Nephron (organoid): ENCODE results near the gene KASH5.

ENCODE experiments used
- H3K27ac Mint-ChIP-seq, 3 experiments: 2 replicates each; pipeline ENCODE4 v1.8.0; 2020; ENCODE audit warnings: mixed read lengths in 3 of 3, mild to moderate bottlenecking in 2 of 3, moderate library complexity in 1 of 3
- H3K27me3 Mint-ChIP-seq: 2 replicates; pipeline ENCODE4 v1.8.0; 2021; ENCODE audit warnings: low read depth, mild to moderate bottlenecking, moderate library complexity, mixed read lengths
- H3K36me3 Mint-ChIP-seq: 2 replicates; pipeline ENCODE4 v1.8.0; 2020; ENCODE audit warnings: low read depth, mixed read lengths
- H3K4me1 Mint-ChIP-seq: 2 replicates; pipeline ENCODE4 v1.8.0; 2020; ENCODE audit warnings: mixed read lengths
- H3K4me3 Mint-ChIP-seq, 3 experiments: 2 replicates each; pipeline ENCODE4 v1.8.0; 2020; ENCODE audit warnings: mild to moderate bottlenecking in 3 of 3, mixed read lengths in 3 of 3, moderate library complexity in 2 of 3
- H3K9me3 Mint-ChIP-seq: 2 replicates; pipeline ENCODE4 v1.8.0; 2020; ENCODE audit warnings: mixed read lengths
- TF ChIP-seq, protein P1 (sequence below), 3 experiments: fragments of 200-600 bp; sonication (generic); IDR thresholded peaks; one replicate each; pipeline ENCODE4 v1.5.0; 2021; ENCODE audit warnings: antibody characterized with exemption in 3 of 3; ENCODE audit not compliant: unreplicated experiment in 3 of 3

Gene KASH5

DNA sequence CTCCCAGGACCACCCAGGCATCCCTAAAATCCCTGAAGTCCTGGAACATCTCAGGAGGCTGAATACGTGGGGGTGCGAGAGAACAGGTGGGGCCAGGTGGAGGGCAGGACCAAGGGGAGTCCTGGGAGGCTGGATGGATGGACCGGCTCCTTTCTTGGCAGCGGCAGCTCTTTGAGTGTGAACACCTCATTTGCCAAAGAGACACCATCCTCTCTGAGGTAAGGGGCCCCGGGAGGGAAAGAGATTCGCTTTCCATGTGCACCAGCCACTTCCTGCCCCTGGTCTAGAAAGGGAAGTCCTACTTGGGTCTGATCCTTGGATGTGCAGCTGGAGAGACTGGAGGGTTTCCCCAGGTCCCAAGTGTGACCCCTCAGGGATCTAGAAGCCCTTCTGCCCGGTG lies 19.0 kb downstream of the KASH5 start:
- Mint-ChIP-seq H3K36me3 (no peaks in the 10 kb centered on the region), H3K4me1 (peaks cover 33% of the 10 kb centered on the region), H3K27ac (no peak overlapping the region), H3K4me3 (no peak overlapping the region), H3K27me3 (peaks cover 19% of the 10 kb centered on the region), H3K9me3 (no peaks in the 10 kb centered on the region)
- TF ChIP-seq, protein P1, sequence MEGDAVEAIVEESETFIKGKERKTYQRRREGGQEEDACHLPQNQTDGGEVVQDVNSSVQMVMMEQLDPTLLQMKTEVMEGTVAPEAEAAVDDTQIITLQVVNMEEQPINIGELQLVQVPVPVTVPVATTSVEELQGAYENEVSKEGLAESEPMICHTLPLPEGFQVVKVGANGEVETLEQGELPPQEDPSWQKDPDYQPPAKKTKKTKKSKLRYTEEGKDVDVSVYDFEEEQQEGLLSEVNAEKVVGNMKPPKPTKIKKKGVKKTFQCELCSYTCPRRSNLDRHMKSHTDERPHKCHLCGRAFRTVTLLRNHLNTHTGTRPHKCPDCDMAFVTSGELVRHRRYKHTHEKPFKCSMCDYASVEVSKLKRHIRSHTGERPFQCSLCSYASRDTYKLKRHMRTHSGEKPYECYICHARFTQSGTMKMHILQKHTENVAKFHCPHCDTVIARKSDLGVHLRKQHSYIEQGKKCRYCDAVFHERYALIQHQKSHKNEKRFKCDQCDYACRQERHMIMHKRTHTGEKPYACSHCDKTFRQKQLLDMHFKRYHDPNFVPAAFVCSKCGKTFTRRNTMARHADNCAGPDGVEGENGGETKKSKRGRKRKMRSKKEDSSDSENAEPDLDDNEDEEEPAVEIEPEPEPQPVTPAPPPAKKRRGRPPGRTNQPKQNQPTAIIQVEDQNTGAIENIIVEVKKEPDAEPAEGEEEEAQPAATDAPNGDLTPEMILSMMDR (IDR thresholded peaks at IDR 0.05; ENCODE audit: unreplicated experiment in 3 of 3): no peak

DNA sequence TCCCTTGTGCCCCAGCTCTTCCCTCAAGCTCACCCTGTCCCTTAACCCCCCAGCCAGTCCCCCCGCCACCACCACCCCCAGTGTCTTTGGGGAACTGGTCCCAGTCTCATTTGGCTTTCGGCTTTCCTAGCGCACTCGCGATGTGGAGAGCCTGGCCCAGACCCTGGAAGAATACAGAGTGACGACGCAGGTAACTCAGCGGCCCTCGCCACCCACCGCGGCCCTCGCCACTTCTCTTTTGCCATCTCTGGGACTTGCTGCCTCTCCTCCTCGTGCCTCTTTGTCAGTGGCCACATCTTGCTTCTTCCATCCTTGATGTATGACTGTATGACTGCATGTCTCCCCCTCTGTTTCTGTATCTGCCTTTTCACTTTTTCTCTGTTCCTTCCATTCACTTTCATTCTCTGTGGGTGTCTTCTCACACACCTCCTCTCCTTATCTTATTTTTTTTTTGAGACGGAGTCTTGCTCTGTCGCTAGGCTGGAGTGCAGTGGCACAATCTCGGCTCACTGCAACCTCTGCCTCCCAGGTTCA lies 19.5 kb downstream of the KASH5 start:
- Mint-ChIP-seq H3K27ac (peak overlapping the region; percentile 7 to 80 (median 68)), H3K27me3 (peaks cover 20% of the 10 kb centered on the region), H3K4me3 (no peak overlapping the region), H3K9me3 (no peaks in the 10 kb centered on the region), H3K36me3 (no peaks in the 10 kb centered on the region), H3K4me1 (peaks cover 36% of the 10 kb centered on the region)
- TF ChIP-seq, protein P1 (IDR thresholded peaks at IDR 0.05; ENCODE audit: unreplicated experiment in 3 of 3): no peak

DNA sequence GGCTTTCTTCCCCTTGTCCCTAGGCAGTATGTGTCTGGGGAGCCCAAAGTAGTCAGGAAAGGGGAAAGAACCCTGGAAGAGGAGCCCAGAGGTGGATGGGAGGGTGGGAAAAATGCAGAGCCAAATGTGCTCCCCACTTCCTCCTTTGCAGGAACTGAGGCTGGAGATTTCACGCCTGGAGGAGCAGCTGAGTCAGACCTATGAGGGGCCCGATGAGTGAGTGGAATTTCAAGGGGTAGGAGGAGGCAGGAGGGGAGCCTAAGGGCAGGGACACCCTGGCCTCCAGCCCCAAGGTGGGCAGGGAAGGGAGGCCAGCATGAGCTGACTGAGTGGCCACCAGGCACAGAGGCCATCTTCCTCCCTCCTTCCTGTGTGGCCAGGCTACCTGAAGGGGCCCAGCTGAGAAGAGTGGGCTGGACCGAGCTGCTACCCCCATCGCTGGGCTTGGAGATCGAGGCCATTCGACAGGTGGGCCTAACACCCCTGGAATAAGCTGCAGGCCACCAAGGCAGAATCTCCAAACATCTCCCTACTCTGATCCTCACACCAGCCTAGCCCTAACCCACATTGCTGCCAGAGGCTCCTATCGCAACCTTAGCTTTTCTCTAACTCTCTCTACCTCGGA lies 20.9 kb downstream of the KASH5 start:
- Mint-ChIP-seq H3K4me1 (peaks cover 43% of the 10 kb centered on the region), H3K4me3 (no peak overlapping the region), H3K27ac (peak overlapping the region in 2 of 3 experiments; percentile 33 to 68), H3K27me3 (peaks cover 18% of the 10 kb centered on the region), H3K9me3 (no peaks in the 10 kb centered on the region), H3K36me3 (no peaks in the 10 kb centered on the region)
- TF ChIP-seq, protein P1 (IDR thresholded peaks at IDR 0.05; ENCODE audit: unreplicated experiment in 3 of 3): no peak

DNA sequence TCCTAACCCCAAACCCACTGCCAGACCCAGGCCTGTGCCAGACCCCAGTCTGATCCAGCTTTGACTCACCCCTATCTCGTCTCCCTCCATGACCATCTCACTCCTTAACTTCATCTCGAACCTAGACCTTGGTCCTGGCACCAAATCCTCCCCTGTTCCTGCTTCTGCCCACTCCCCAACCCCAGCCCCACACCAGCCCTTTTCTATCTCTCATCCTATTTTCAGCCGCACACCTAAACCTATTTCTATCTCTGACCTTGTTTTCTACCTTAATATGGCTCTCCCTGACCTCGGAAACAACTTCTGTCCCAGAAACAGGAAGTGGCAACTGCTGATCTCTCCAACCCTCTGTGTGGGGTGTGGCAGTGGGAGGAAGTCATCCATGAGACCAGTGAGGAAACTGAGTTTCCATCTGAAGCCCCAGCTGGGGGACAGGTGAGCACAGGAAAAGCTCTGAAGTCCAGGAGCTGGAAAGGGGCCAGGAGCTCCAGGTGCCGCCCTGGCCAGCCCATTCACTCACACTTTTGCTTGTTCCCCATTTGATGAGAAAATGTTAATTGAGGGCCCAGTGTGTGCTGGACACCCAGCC lies 21.5 kb downstream of the KASH5 start:
- peaks cover 40% of the 10 kb centered on the region for H3K4me1 Mint-ChIP-seq
- H3K4me3 Mint-ChIP-seq: no peak overlapping the region
- no peaks in the 10 kb centered on the region for H3K36me3 Mint-ChIP-seq
- no peaks in the 10 kb centered on the region for H3K9me3 Mint-ChIP-seq
- TF ChIP-seq, protein P1 (IDR thresholded peaks at IDR 0.05; ENCODE audit: unreplicated experiment in 3 of 3): no peak
- H3K27ac Mint-ChIP-seq: no peak overlapping the region
- peaks cover 17% of the 10 kb centered on the region for H3K27me3 Mint-ChIP-seq

DNA sequence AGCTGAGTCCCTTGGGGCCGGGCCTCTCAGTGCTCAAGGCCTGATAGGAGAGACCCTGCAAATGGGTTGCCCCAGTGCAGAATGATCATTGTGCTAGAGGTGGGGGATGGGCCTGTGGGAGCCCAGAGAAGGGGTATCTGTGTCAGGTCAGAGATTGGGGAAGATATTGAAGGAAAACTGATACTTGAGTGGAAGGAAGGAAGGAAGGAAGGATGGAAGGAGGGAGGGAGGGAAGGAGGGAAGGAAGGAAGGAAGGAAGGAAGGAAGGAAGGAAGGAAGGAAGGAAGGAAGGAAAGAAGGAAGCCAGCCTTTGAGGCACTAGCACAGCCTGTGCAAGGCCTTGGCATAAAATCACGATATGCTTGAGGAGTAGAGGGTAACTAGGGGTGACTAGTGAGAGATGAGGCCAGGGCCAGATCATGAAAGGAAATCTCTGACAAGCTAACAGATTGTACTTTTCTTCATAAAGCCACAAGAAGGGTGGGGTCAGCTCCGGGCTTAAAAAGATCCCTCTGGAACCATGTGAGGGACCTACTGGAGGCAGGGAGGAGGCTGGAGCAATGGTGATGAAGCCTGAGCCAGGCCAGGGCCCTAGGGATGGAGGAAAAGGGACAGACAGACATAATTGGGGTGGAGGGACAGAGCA lies 23.8 kb downstream of the KASH5 start:
- no peaks in the 10 kb centered on the region for H3K9me3 Mint-ChIP-seq
- peaks cover 41% of the 10 kb centered on the region for H3K4me1 Mint-ChIP-seq
- H3K27me3 Mint-ChIP-seq: peaks cover 26% of the 10 kb centered on the region
- peak overlapping the region in 1 of 3 experiments; percentile 35 for H3K4me3 Mint-ChIP-seq
- peak overlapping the region; percentile 67 to 90 (median 81) for H3K27ac Mint-ChIP-seq
- no peaks in the 10 kb centered on the region for H3K36me3 Mint-ChIP-seq
- TF ChIP-seq, protein P1 (IDR thresholded peaks at IDR 0.05; ENCODE audit: unreplicated experiment in 3 of 3): no peak
